Measurements from ENCODE around the gene SLC7A5. TPM values are rescaled to one million over a fixed set of nuclear protein-coding genes. Genes with fewer than 3 reads are reported as not detected.
"Not testable (repeated sequence)": the region's sequence is repeated elsewhere in the genome, so short reads cannot be mapped to it uniquely, and the experiment has no call there.

The SLC7A5 gene
- total RNA-seq, 4 donors from 2014 or later: 7.0 to 133 (median 19.1) TPM

GRCh38 chr16:87877942-87878507 lies 8.7 kb upstream of the SLC7A5 start:
- Histone ChIP-seq H3K9me3 (no peaks in the 10 kb centered on the region), H3K4me1 (no peaks in the 10 kb centered on the region), H3K27me3 (no peaks in the 10 kb centered on the region), H3K27ac (no peak overlapping the region), H3K4me3 (no peak overlapping the region), H3K36me3 (no peaks in the 10 kb centered on the region)
- DNase-seq: no peak
- TF ChIP-seq CTCF (IDR thresholded peaks at IDR 0.05 in 4 of 5, conservative IDR thresholded peaks at IDR 0.05 in 1 of 5) (peak in 2 of 5 experiments; percentile 15 to 28), POLR2A (IDR thresholded peaks at IDR 0.05) (no peak)
- intact Hi-C loops (cut with DNase I; ENCODE audit: low total_unique reads): no loop called here
- ATAC-seq: no peak
- in situ Hi-C loops (cut with MboI; ENCODE audit: low sequenced_read_pairs in 4 of 4): loop anchor here in 3 of 4 donors (10.0 to 25.0 kb wide), 3 partner anchors 91 to 103 kb away; no protein-coding TSS in a partner anchor

GRCh38 chr16:87874639-87875427 lies 5.5 kb upstream of the SLC7A5 start:
- in situ Hi-C loops (cut with MboI; ENCODE audit: low sequenced_read_pairs in 4 of 4) (loop anchor here (5.0 to 25.0 kb wide), 4 partner anchors 88 to 103 kb away; no protein-coding TSS in a partner anchor), intact Hi-C loops (cut with DNase I; ENCODE audit: low total_unique reads) (no loop called here)
- no peaks in the 10 kb centered on the region for H3K27me3 ChIP-seq

GRCh38 chr16:87870418-87871291 lies 1.3 kb upstream of the SLC7A5 start:
- in situ Hi-C loops (cut with MboI; ENCODE audit: low sequenced_read_pairs in 4 of 4): loop anchor here in 3 of 4 donors (5.0 to 10.0 kb wide), 3 partner anchors 86 to 98 kb away; no protein-coding TSS in a partner anchor
- H3K36me3 ChIP-seq, DNase-seq, H3K4me3 ChIP-seq, H3K27me3 ChIP-seq, H3K9me3 ChIP-seq, H3K4me1 ChIP-seq, ATAC-seq: not testable (repeated sequence)
- peak overlapping the region in 3 of 4 donors; percentile 5 to 39 (median 30) for H3K27ac ChIP-seq
- intact Hi-C loops (cut with DNase I; ENCODE audit: low total_unique reads): loop anchor here (1.0 to 2.0 kb wide), 4 partner anchors 22 to 91 kb away; no protein-coding TSS in a partner anchor

More at GRCh38 chr16:87874639-87875427, 5.5 kb upstream of the SLC7A5 start:
- Histone ChIP-seq H3K4me1 (no peaks in the 10 kb centered on the region), H3K36me3 (no peaks in the 10 kb centered on the region), H3K4me3 (no peak overlapping the region), H3K9me3 (no peaks in the 10 kb centered on the region), H3K27ac (no peak overlapping the region)
- ATAC-seq (no peak), DNase-seq (no peak)
- no peak for TF ChIP-seq CTCF (IDR thresholded peaks at IDR 0.05 in 4 of 5, conservative IDR thresholded peaks at IDR 0.05 in 1 of 5)
- no peak for TF ChIP-seq POLR2A (IDR thresholded peaks at IDR 0.05)

- not testable (repeated sequence) for H3K36me3 ChIP-seq, H3K4me3 ChIP-seq, DNase-seq, H3K9me3 ChIP-seq, H3K27me3 ChIP-seq, ATAC-seq, H3K4me1 ChIP-seq
- in situ Hi-C loops (cut with MboI; ENCODE audit: low sequenced_read_pairs in 4 of 4): loop anchor here in 3 of 4 donors (5.0 to 10.0 kb wide), 3 partner anchors 85 to 98 kb away; no protein-coding TSS in a partner anchor
- peak overlapping the region in 2 of 4 donors; percentile 18 to 40 for H3K27ac ChIP-seq
- intact Hi-C loops (cut with DNase I; ENCODE audit: low total_unique reads): loop anchor here (2.0 to 10.0 kb wide), 3 partner anchors 21 to 945 kb away; partner anchors contain the start of gene APRT
Observed at GRCh38 chr16:87869879-87870417, 641 bp upstream of the SLC7A5 start.

- H3K36me3 ChIP-seq; H3K27me3 ChIP-seq; H3K4me1 ChIP-seq; H3K9me3 ChIP-seq; DNase-seq; in situ Hi-C loops (cut with MboI; ENCODE audit: low sequenced_read_pairs in 4 of 4): not testable (repeated sequence)
- ATAC-seq: peak in 1 of 2 donors; percentile 24
- Histone ChIP-seq H3K4me3 (peak overlapping the region; percentile 54 to 67 (median 57)), H3K27ac (peak overlapping the region in 2 of 4 donors; percentile 27 to 68)
- intact Hi-C loops (cut with DNase I; ENCODE audit: low total_unique reads): loop anchor here (10.0 kb wide), 1 partner anchor 946 kb away; the partner anchor contains the start of gene APRT
Observed at GRCh38 chr16:87868254-87869029, 865 bp downstream of the SLC7A5 start.

- ATAC-seq; H3K4me3 ChIP-seq; H3K9me3 ChIP-seq; H3K36me3 ChIP-seq; H3K27me3 ChIP-seq; H3K27ac ChIP-seq; DNase-seq; in situ Hi-C loops (cut with MboI; ENCODE audit: low sequenced_read_pairs in 4 of 4): not testable (repeated sequence)
- peaks cover 15 to 16% of the 10 kb centered on the region in 2 donors for H3K4me1 ChIP-seq
- intact Hi-C loops (cut with DNase I; ENCODE audit: low total_unique reads): loop anchor here (10.0 kb wide), 1 partner anchor 949 kb away; the partner anchor contains the start of gene APRT
Observed at GRCh38 chr16:87865902-87866555, 3.3 kb downstream of the SLC7A5 start.
